HG03196 (cell line): Measurements from ENCODE around the gene ABLIM1.
A peak's percentile ranks its signal among the peaks of the same experiment; 100 is the strongest.

Source experiments
- ATAC-seq: cut with Tn5 transposase; IDR thresholded peaks from one replicate; pipeline ENCODE4 v1.9.1; 2021; ENCODE audit not compliant: unreplicated experiment

The ABLIM1 gene

GRCh38 chr10:114648368-114648767, 9.7 kb downstream of the ABLIM1 start:
- ATAC-seq: no peak

DNA sequence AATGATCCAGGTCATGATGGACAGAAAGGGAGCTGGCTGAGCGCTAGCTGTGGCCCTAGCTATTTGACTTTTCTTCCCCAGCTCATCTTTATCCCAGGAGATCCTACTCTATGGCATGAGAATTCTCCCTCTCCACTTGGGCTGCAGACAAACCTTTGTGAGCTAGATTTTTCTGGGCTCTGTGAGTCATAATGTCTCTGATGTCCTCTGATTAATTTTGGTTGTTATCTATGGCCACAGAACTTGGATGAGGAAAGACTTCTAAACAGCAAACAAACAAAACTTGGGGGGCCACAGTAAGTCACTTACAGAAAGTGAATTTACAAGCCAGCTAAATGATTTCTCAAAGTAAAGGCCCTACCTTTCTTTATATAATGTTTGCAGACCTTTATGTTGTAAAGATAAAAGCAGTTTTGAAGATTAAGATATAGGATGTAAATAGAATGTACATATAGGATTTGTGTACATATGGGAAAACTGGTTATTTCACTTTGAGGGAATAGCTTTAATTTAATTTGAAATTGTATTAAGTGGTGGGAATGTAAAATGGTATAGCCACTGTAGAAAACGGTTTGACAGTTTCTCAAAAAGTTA, 10.4 kb downstream of the ABLIM1 start:
- no peak for ATAC-seq

DNA sequence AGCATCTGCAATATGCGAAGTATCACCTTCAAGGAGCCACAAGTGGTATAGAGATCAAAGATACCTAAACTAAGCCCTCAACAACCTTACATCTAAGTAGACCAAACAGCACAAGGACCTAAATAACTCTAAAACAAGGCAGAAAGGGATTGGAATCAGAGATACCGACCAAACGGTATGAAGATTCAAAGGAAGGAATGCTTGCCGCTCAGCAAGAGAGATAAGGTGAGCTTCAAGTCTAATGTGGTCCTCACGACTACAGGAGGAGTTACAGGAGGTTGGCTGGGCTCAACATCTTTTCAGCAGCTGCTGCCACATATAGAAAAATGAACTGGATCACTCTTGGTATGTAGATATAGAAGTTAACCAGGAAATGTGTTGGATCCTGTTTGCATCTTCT, 11.6 kb downstream of the ABLIM1 start:
- ATAC-seq: no peak

GRCh38 chr10:114645706-114646105, 12.4 kb downstream of the ABLIM1 start:
- ATAC-seq: no peak

DNA sequence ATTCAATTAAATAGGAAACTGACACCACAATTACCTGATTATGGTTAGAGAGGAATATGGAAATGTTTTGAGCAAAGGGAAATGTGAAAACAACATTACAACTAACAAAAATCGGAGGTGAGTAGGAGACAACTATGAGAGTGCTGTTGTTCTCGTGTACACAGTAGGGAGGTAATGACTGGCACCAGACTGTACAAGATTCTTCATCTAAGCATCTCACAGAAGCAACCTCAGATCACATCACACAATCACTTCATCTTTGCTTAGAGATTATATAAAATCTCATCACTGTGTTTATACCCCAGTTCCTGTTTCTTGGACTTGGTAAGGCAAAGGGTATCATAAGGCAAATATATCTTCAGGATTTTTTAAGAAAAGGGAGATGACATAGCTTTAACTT, 14.9 kb downstream of the ABLIM1 start:
- ATAC-seq: no peak

DNA sequence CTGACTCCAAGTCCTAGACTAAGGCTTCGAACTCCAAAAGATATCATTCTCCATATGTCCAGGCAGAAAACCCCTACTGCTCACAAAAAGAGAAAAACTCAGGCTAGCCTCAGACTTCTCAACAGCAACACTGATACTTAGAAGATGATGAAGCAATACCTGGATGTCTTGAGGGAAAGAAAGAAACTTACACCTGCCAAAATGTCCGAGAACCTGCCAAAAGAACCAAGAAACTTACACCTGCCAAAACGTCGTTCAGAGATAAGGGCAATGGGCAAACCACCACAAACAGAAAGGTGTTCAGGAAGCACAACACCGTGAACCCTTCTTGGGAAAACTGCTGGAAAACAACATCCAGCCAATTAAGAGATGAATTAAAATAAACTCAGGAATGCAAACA, 15.3 kb downstream of the ABLIM1 start:
- ATAC-seq: no peak

DNA sequence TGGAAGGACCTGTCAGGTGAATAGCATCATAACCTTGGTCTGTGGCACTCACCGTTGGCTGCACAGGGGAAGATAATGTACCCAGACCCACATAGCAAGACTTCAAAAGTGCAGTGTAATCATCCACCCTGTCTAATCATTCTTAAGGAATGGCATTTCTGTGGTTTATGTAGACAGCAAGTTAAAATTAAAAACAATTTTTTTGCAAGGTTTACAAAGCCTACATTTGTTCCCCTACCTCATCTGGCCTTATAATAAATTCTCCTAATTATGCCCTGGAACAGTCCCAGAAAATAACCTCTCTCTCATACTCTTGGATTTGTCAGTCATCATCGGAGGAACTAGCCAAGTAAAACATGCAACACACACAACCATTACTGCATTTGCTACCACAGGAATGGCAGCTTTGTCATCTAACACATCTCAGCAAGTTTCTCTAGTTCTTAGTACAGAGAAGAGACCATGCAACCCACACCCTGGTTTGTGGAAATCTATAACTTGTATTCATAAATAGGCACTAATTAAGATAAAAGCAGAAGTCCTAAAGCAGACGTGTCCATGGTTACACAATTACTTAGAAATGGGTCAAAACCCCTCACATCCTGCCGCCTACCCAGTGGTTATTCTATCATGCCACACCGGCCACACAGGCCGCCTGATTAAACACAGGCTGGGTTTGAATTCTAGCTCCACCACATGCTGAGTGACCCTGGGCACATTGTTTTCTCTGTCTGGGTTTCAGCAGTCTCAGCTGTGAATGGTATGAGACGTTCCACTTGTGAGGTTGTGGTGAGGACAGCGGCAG, 19.1 kb downstream of the ABLIM1 start:
- ATAC-seq: no peak

DNA sequence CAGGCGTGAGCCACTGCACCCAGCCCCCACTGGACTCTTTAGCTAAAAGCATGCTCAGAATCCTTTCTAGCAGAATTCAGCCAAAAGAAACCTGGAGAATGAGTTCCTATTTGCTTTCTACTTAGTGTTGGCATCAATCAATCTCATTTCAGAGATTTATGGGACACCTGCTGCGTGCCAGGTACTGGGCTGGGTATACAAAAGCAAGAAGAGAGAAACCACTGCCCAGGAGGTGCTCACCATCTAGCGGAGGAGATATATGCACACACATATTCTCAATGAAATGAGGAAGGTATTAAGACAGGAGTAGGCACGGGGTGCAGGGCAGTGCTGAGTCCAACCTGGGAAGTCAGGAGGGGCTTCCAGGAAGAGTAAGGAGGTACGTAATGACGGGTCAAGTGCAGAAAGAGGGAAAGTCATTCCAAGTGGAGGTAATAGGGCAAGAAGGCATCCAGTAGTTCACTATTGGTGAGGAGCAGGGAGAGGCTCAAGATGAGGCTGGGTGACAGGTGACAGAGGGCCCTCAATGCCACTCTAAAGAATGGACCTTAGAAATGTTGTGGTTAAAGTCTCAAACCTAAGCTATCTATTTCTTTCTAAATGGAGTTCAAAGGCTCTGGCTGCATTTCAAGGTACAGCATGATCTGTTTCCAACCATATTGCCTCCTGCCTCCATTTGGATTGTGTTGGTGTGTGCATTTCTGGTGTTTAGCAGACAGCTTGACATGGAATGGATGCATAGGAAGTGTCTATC, 22.1 kb downstream of the ABLIM1 start:
- ATAC-seq: no peak

- no peak for ATAC-seq
Measured at GRCh38 chr10:114635101-114635500, 23.0 kb downstream of the ABLIM1 start.

DNA sequence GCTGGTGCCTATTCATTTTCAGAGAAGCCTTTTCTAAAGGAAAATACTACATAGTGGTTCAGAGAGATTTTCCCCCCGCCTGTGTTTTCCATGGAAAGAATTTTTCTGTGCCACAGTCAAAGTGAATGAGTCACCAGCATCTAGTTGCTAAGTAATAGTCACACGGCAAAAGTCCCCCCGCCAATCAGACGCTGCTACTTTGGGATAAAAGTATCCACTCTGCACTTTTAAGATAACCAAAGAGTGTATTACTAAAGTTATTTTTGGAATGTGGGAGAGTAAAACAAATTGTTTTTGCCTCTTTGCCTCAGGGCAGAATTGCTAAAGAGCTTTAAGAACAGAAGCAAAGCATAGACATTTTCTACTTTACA, 23.5 kb downstream of the ABLIM1 start:
- ATAC-seq: no peak

GRCh38 chr10:114632869-114633715, 25.0 kb downstream of the ABLIM1 start:
- ATAC-seq: no peak

- ATAC-seq: peak; percentile 61
Measured at GRCh38 chr10:114631666-114632417, 26.2 kb downstream of the ABLIM1 start.

DNA sequence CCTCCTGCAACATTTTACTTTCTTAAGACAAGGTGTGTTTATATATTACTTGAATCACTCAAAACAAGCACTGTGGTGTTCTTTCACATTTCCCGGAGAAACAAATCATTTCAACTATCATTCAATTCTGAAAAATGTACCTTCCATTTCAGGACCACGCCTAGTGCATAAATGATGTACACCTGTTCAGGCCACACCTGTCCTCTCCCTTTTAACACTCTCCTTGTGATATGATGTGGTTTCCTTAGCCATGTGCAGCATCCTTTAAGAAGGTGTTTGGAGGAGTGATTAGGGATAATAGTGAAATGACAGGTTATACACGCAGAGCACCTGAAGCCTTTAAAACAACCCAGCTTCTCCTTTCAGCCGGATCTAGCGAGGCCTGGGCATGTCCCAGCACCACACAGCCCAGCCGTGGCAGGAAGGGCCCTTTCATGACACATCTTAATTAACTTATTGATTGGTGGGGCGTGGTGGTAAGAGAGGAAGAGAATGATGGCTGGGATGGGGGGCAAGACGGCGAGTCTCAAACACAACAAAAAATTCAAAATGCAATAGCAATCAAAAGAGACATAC, 26.9 kb downstream of the ABLIM1 start:
- no peak for ATAC-seq

DNA sequence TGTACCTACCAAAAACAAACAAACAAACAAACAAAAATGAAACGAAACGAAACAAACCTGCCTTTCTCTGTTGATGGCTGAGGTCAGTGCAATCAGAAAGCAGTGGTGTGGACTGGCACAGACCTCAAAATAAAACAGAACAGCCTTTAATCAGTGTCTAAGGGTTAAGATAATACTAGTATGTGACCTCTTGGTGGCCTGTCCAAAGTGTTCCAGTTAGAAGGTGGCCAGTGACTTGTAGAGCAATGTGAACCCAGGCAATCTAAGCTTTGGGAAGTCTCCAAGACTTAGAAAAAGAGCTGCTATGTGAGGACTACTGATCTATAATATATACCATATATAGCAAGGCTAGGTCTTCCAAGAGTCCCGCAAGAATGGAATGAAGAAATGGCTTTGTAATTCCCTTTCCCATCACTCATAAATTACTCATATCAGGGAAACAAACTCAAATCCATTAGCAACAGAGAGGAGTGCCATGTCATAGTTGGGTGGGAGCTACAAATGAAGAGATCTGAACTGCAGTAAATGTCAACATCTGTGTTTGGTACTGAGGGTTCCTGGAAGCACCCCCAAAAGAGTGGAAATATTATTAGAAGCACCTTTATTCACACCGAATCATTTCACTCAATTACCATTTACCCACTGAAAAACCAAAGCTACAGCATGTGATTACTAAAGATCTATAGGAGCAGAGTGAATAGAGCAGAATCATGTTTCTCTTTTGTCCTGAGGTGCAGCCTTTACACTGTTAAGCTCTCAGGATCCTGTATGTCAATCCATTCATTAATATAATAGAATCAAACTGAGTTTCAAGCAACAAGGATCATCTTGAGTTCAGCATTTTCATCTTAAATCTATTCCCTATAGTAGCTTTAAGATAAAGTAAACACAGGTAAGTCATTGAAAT, 28.0 kb downstream of the ABLIM1 start:
- ATAC-seq: no peak

DNA sequence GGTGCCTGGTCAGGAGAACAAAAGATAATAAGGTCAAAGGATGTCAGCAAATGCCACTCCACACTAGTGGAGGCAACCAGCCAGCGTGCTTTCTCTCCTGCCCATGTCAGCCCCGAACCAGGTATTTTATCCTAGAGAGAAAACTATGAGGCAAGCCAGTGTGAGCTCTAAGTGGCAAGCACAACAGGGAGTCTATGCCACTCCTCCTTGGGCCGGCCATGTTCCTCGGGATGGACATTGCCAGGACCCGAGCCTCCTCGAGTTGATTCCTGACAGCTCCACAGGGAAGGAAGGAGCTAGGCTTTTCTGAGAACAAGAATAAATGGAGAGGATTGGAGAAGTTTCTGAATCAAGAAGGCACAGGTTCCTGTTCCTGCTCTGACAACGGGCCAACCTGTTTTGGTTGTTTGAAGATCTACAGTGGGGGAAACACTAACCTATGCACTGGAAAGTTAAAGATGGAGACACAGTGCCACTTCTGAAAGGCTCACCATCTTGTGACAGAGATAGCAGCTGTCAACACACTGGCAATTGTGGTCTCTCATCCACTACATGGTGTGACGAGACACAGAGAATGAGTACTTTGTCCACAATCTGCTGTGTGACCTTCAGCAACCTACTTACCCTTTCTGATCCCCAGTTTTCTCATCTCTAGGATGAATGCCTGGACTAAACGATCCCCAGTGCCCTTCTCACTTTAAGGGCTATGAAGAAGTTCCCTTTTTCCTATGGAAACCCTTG, 28.8 kb downstream of the ABLIM1 start:
- no peak for ATAC-seq

GRCh38 chr10:114628106-114628505, 30.0 kb downstream of the ABLIM1 start:
- ATAC-seq: no peak

DNA sequence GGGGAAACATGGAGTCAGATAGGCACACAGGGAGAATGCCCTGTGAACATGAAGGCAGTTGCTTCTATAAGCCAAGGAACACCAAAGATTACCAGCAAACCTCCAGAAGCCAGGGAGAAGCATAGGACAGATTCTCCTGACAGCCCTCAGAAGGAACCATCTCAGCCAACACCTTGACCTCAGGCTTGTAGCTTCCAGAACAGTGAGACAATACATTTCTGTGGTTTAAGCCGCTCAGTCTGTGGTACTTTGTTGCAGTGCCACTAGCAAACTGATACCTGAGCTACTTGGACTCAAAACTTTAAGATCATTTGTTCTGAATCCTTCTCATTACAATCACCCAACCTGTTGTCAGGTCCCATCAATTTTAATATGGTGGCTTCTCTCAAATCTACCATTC, 31.2 kb downstream of the ABLIM1 start:
- ATAC-seq: no peak
